GM18517 (cell line): ENCODE data around the gene NAA25.
"Not testable (repeated sequence)": the region's sequence is repeated elsewhere in the genome, so short reads cannot be mapped to it uniquely, and the experiment has no call there.

Experiments
- ATAC-seq: cut with Tn5 transposase; IDR thresholded peaks from one replicate; pipeline ENCODE4 v1.9.1; 2021; ENCODE audit warnings: mild to moderate bottlenecking, moderate library complexity; ENCODE audit not compliant: unreplicated experiment

Gene NAA25

DNA sequence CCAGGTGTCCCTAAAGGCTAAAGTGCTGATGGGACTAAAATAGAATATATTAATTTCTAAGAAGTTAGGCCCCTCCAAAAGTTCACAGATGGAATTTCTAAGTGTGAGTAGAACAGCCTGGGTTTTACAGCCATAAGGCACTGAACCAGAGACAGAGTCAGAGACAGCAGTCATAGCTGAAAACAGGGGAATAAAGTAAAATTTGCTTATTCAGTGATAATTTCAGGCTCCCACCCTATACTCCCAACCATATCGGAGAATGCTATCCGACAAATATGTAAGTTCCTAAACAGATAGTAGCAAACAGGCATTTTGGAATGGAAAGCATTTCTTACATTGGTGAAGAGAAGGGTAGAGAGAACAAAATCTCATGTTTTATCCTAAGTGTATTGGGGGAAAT lies 45.3 kb downstream of the NAA25 start:
- no peak for ATAC-seq

DNA sequence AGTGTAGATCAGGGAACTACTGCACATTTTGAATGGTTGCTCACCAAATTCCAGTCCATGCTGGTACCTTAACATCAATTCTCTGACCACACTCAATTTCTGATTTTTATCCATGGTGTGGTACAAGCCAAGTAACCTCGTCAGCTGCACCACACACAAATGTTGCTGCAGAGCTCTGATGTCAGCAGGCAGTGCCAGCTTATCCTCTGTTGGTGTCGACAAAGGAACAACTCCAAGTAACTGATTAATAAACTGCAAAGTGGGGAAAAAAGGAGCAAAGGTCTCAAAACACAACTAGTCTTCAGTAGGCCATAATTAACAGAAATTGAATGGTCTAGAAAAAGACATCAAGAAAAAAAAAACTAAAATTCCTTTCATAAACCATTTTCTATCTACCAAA lies 47.4 kb downstream of the NAA25 start:
- no peak for ATAC-seq

DNA sequence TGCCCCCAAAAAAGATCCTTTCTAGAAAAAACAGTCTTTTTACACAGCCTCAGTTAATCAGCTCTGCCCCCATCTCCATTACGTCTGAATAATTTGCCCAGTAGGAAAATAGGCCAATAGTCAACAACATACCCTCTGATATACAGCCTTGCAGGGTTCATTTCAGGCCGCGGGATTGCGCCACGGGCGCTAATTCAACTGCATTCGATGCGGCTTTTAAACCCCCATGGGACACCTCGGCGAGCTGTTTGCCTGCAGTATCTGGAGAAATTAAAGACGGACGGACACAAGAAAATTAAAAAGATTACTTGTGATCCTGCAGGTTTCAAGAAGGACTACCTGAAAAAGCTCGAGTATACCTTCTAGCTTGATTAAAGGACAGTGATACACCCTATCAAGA lies 59.2 kb downstream of the NAA25 start:
- no peak for ATAC-seq

DNA sequence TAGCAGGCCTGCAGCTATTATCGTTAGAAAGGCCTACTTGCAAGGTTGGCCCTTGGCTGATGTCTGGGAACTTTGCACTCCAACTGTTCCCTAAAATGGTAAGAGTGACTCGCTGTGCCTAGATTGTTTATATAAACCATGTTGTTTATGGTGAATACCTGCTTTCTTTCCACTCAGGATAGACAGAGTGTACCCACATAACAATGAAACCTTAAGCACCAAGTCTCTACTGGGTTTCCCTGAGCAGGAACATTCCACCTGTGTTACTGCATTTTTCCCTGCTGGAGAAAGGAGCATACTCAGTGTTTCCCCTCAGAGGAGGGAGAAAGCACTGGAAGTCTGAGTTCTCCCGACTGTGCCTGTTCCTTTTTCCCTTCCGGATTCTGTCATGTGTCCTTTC lies 62.6 kb downstream of the NAA25 start:
- ATAC-seq, result no peak

DNA sequence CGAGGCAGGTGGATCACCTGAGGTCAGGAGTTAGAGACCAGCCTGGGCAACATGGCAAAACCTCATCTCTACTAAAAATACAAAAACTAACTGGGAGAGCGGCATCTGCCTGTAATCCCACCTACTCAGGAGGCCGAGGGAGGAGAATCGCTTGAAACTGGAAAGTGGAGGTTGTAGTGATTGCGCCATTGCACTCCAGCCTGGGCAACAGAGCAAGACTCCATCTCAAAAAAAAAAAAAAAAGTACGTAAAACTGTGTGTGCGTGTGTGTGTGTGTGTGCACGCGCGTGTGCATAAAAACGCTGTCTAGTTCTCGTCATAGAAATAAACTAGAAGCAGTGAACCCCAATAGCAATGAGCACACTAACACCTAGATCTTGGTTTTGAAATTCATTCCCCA lies 72.0 kb downstream of the NAA25 start:
- ATAC-seq, result not testable (repeated sequence)

DNA sequence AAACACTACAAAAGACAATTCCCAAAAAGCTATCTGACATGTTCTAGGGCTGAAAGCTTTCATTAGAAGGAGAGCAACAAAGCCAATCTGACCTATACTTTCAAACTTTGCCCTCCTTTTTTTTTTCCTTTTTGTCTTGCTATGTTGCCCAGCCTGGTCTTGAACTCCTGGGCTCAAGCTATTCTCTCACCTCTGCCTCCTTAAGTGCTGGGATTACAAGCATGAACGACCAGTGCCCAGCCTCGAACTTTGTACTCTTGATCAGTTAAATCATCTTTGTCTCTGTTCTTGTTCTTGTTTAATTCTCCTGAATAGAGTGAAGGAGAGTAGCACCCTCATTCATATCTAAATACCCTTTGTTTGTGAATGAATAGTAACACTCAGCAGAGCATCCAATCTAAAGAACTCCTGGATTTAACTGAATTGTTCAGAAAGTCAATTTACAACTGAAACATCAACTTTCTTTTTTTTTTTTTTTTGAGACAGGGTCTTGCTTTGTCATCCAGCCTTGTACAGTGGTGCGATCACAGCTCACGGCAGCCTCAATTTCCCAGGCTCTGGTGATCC lies 73.3 kb downstream of the NAA25 start:
- ATAC-seq, result no peak

DNA sequence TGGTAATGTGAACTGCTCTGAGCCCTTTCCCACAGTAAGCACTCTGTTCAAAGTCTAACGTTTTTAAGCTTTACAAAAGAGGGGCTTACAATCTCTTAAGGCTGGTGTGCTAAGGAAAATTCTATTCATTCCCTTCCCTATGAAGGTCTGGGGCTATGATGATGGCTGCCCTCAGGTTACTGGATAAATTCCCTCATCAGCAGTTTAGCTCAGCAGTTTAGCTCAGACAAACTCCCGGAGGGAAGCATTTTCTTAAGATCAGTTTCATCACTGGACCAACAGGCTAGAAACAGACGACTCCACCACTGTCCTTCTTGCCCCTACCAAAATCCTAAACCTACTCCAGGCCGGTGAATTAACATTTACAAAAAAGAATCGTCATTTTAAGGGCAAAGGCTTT lies 76.3 kb downstream of the NAA25 start:
- no peak for ATAC-seq

DNA sequence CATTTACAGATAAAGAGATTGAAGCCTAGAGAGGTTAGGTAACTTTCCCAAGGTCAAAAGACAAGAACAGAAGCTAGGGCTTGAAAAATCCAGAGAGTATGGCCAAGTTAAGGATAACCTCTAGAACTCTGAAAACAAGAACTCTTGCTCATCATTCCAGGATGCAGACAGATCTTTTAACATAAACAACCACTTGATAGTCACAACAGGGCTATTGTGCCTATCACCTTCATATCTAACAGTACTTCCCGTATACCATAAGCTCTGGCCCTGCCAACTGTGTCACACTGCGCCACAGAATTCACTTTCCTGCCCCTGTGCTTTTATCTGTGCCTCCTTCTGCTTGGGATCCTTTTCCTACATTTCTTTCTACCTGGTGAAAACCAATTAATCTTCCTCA lies 77.1 kb downstream of the NAA25 start:
- no peak for ATAC-seq

DNA sequence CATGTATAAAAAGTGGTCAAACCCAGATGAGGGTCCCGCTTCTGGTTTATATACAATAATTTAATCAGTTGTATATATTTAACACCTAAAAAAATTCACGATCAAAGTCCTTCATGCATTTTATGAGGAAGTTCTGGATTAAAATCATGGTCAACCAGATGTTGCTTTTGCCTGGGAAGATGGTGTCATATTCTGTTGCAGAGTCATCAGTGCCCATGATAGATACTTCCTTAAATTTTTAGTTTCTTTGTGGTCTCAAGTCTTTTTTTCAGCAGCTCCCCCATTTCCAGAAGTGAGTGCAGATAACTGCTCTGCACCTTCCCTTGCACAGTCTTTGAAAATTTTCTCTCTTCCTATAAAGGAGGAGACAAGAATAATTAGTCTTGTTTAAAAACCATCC lies 79.3 kb downstream of the NAA25 start:
- ATAC-seq, result no peak

DNA sequence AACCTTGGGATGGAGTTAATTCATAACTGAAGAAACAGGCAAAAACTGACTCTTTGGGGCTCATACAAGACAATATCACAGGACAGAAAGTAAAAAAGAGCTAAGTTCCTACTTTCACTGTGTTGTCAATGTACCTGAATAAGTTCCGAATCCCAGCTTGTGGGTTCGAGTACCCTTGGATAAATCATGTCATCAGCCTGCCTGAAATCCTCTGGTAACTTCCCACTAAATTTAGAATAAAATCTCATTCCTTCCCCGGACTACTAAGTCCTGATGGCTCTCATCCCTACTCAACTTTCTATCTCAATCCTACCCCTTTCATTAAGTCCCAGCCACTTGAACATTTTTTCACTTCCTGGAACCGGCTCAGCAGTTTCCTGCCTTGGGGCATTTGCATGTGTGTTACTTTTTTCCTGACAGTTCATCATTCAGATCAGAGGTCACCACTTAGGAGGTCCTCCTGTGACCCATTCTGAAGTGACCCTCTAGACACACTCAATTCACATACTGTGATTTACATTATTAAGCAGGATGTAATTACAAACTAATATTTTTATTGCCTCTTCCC lies 82.7 kb downstream of the NAA25 start:
- no peak for ATAC-seq

DNA sequence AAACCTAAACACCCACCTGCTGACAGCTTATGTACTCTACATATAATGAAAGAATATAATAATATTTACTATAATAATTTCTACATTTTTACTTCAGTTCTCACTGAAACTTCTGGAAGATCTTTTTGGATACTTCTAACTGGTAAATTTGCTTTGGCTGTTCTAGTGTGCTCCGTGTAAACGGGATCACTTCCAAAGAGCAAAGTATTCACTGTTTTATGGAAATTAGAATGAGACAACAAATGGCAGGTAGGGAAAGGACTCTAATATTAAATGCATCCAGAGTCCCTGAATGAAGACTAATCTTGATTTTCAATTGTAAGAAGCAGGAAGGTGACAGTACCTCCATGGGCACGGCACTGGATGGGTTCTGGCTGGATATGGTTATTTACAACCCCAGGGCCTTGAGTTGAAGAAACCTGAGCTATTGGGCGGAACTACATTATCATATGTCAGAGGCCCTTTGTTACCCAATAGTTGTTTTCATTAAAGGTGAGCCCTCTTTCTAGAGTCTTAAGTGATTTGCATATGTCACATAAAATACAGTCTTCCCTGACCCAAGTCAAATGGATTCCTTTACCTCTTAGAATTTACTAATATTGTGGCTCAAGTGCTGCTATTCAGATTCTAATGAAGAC lies 84.7 kb downstream of the NAA25 start:
- no peak for ATAC-seq

DNA sequence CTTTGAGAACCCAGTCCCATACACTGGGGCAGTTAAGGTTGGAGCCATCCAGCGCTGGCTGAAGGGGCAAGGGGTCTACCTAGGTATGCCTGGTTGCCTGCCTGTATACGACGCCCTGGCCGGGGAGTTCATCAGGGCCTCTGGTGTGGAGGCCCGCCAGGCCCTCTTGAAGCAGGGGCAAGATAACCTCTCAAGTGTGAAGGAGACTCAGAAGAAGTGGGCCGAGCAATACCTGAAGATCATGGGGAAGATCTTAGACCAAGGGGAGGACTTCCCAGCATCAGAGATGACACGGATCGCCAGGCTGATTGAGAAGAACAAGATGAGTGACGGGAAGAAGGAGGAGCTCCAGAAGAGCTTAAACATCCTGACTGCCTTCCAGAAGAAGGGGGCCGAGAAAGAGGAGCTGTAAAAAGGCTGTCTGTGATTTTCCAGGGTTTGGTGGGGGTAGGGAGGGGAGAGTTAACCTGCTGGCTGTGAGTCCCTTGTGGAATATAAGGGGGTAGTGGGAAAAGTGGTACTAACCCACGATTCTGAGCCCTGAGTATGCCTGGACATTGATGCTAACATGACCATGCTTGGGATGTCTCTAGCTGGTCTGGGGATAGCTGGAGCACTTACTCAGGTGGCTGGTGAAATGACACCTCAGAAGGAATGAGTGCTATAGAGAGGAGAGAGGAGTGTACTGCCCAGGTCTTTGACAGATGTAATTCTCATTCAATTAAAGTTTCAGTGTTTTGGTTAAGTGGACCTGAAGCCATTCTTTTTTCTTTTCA lies 86.2 kb downstream of the NAA25 start:
- no peak for ATAC-seq

DNA sequence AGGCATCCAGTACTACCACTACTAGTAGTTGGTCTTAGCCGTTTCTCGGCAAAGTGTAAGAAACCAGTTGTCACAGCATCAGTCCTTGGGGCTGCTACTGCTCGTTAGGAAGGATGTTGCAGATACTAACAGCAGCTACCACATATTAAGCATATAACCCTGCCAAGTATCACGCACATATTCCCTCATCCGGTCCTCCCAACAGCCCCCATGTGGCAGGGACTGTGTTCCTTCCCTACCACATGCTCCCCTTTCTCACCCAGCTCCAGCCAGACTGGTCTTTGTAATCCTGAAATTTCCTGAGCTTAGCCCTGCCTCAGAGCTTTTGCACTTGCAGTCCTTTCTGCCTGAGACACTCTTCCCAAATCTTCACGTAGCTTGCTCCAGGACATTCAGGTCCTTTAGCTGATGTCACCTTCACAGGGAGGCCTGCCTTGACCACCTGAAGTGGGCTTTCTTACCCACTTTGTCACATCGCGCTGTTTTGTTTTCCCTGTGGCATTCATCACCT lies 87.6 kb downstream of the NAA25 start:
- no peak for ATAC-seq

DNA sequence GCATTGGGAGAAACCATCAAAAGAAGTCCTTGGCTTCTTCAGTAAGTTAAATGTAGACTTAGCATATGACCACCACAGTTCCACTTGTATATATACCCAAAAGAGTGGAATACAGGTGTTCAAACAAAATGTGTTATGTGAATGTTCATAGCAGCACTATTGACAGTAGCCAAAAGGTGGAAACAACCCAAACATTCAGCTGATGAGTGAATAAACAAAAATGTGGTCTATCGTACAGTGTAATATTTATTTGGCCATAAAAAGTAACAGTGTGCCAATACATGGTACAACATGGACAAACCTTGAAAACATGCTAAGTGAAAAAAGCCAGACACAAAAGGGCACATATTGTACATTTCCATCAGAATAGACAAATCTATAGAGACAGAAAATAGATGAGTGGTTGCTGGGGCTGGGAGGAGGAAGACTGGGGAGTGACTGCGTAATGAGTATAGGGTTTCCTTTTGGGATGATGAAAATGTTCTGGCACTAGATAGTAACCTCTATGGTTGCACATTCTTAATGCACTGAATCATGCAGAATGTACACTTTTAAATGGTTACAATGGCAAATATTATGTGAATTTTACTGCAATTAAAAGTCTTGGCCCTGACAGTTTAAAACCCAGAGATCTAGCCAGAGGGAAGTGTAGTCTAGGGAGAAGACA lies 89.9 kb downstream of the NAA25 start:
- ATAC-seq, result no peak

DNA sequence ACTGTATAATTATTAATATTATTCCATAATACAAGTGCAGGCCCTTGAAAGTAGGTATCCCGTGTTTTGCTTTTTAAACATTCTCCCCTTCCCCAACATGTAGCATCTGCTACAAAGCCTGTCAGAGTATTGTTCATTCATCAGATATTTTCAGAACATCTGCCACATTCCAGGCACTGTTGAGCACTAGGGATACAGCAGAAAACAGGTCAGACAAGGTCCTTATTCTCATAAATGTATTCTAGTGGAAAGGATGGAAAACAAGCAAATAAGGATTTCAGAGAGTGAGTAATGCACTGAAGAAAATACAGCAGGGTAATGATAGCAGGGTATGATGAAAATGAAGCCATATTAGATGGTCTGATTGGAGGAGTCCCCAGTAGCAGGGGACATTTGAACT lies 91.5 kb downstream of the NAA25 start:
- ATAC-seq, result no peak

DNA sequence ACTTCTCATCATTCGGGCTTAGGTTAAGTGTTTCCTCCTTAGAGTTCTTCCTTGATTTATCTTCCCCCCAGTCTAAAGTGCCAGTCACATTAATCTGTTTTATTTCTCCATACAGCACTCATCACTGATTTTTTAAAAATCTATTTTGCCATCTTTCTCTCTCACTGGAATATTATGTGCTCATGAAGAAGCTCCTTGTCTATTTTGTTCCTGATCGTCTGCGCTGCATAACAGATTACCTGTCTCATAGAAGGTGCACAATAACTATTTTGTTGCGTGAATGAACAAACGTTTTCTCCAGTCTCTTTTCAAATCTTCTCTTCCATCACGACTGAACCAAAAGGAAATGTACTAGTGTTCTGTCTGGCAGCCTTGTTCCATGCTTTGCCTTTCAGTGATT lies 92.6 kb downstream of the NAA25 start:
- no peak for ATAC-seq

DNA sequence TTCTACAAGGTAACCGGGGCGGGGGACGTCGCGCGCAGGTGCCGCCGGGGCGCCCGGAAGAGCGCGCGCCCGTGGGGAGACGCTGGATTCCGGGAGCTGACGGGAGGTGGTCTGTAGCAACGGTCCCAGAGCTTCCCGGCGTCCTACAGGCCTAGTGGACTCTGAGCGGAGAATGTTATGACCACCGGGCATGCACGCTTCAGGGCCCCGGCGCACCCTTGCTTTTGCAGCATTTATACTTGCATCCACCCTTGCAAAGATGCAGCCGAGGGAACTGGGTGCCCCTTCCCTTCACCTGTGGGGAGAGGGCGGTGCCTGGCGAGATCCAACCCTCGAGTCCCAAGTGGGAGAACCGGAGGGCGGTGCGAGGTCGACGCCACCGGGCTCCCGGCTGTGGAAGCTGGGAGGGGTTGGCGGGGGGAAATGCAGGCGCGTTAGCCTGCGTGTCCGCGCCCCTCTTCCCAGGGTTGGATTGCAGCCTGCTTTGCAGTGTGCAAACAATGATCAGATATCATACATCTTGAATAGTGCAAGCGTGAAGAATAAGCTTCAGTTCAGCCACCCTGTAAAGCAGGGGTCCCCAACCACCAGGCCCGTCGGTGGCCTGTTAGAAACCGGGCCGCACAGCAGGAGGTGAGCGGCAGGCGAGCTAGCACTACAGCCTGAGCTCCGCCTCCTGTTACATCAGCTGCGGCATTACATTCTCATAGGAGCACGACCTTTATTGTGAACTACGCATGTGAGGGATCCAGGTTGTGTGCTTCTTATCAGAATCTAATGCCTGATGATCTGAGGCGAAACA lies 94.8 kb downstream of the NAA25 start:
- no peak for ATAC-seq

DNA sequence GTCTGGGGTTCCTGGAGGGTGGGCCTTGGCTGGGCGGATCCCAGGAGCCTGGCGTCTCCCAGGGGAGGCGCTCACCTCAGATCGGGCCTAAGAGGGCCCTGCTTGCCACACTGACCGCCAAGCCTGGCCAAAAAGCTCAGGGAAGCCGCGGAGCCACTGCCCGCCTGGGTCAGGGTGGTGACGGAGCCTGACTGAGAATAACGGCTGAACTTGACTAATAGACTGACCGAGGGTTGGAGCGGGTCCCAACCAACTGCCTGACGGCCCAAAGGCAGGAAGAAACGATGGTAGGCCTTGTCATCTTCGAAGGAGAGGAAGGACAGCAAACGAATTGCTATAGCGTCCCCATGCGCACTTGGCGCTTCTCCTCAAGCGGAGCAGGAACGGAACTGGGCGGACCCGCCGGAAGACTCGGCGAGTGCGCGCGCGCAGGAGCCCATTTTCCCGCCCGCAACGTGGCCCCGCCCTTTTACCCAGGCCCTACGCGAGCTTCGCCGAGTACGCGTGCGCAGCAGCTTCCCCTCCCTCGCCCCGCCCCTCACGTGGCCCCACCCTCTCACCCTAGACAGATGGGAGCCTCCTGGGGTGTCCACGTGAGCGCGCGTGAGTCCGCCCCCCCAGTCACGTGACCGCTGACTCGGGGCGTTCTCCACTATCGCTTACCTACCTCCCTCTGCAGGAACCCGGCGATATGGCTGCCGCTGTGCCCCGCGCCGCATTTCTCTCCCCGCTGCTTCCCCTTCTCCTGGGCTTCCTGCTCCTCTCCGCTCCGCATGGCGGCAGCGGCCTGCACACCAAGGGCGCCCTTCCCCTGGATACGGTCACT lies 95.6 kb downstream of the NAA25 start, which contains the start of the genes ERP29 and TMEM116:
Gene ERP29 (plus strand): TSS at position 652 of the 826 bp plus-strand sequence. CDS start 40 bp downstream, at position 692.
Gene TMEM116 (minus strand): TSS at position 391 of the 826 bp plus-strand sequence. CDS start 7,895 bp downstream, outside the sequence.
- peak; percentile 64 for ATAC-seq

DNA sequence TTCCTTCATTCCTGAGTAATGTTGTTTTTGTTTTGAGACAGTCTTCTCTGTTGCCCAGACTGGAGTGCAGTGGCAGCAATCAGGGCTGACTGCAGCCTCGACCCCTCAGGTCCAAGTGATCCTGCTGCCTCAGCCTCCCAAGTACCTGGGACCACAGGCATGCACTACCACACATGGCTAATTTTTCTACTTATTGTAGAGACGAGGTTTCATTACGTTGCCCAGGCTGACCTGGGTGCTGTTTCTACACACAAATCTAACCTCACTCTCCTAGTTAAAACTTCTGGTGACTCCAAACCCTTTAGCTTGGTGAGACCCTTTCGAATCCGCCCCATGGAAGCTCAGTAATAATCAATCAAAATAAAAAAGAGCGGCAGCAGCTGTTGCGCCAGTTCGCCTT lies 96.9 kb downstream of the NAA25 start:
- no peak for ATAC-seq
